NT2/D1 (cell line): ENCODE measurements around the gene PRPS1.

ENCODE experiments used
- YY1 ChIP-seq: IDR thresholded peaks from 2 replicates; pipeline ENCODE4 v1.6.1; 2011; ENCODE audit not compliant: insufficient read length, insufficient read depth
- ZNF274 ChIP-seq: IDR thresholded peaks from 2 replicates; pipeline ENCODE4 v1.6.1; 2011; ENCODE audit warnings: mild to moderate bottlenecking, low read depth, low read length

DNA sequence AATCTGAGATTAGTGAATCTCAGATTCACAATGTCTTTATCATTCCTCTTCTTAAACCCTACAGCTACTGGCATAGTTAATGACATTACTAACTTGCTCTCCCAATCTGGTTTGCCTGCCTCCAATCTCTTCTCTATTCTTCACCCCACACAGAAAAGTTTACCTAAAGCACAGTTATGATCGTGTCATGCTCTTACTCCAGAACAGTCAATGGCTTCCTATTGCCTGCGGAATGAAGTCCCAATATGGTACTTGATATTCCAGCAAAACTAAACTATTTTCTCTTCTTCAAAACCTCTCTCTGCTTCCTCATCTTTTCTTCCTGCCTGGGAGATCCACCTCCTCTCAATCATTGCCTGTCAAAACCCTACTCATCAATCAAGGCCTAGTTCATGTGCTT lies 3.4 kb upstream of the PRPS1 start:
- TF ChIP-seq ZNF274 (no peak), YY1 (no peak)
